DLD1 (cell line): Measurements from ENCODE around the gene FXYD7.

Source experiments
- in situ Hi-C: cut with HindIII; loops from 2 replicates; pipeline ENCODE4 v1.10.0; 2017; ENCODE audit warnings: low sequenced_read_pairs

The FXYD7 gene

GRCh38 chr19:35109395-35110112, 33.5 kb upstream of the FXYD7 start:
- in situ Hi-C loops, result no loop called here

- in situ Hi-C loops, result no loop called here
These were observed 32.1 kb upstream of the FXYD7 start for GRCh38 chr19:35110974-35111373.

- in situ Hi-C loops, result no loop called here
These were observed 29.9 kb upstream of the FXYD7 start for GRCh38 chr19:35112995-35113688.

- in situ Hi-C loops, result no loop called here
These were observed 28.5 kb upstream of the FXYD7 start for GRCh38 chr19:35114353-35115176.

GRCh38 chr19:35115177-35115951, 27.7 kb upstream of the FXYD7 start, which contains the start of gene FXYD3:
FXYD3 (plus strand) TSS chr19:35115823; CDS start chr19:35119377, 3,554 bp downstream.
- in situ Hi-C loops, result no loop called here

GRCh38 chr19:35116072-35116801, 26.8 kb upstream of the FXYD7 start:
- in situ Hi-C loops, result no loop called here

- in situ Hi-C loops, result no loop called here
These were observed 25.9 kb upstream of the FXYD7 start for GRCh38 chr19:35117116-35117515.

GRCh38 chr19:35117799-35118198, 25.3 kb upstream of the FXYD7 start:
- in situ Hi-C loops, result no loop called here

GRCh38 chr19:35118268-35119020, 24.6 kb upstream of the FXYD7 start:
- in situ Hi-C loops, result no loop called here

GRCh38 chr19:35119091-35119490, 24.0 kb upstream of the FXYD7 start:
- in situ Hi-C loops, result no loop called here

- in situ Hi-C loops, result no loop called here
These were observed 23.4 kb upstream of the FXYD7 start for GRCh38 chr19:35119578-35120155.

GRCh38 chr19:35120492-35120891, 22.6 kb upstream of the FXYD7 start:
- in situ Hi-C loops, result no loop called here

GRCh38 chr19:35120898-35121297, 22.2 kb upstream of the FXYD7 start:
- in situ Hi-C loops, result no loop called here

GRCh38 chr19:35122687-35123551, 20.1 kb upstream of the FXYD7 start:
- in situ Hi-C loops, result no loop called here

- in situ Hi-C loops, result no loop called here
These were observed 19.5 kb upstream of the FXYD7 start for GRCh38 chr19:35123573-35123972.

GRCh38 chr19:35124098-35125060, 18.7 kb upstream of the FXYD7 start:
- in situ Hi-C loops, result no loop called here

GRCh38 chr19:35125270-35125717, 17.8 kb upstream of the FXYD7 start:
- in situ Hi-C loops, result no loop called here
